HepG2 (cell line): ENCODE data around the gene ZFP14. TPM values are rescaled to one million over a fixed set of nuclear protein-coding genes. Genes with fewer than 3 reads are reported as not detected.

Experiments
- CBFB ChIP-seq: sonication (generic); formaldehyde crosslinking; IDR thresholded peaks from 2 replicates; pipeline ENCODE4 v1.4.0; 2020; ENCODE audit warnings: missing genetic modification reagents
- CHCHD3 ChIP-seq: sonication (generic); formaldehyde crosslinking; IDR thresholded peaks from 2 replicates; pipeline ENCODE4 v1.8.0; 2022; ENCODE audit warnings: mild to moderate bottlenecking, missing genetic modification reagents, moderate library complexity
- CREM ChIP-seq, 2 experiments: sonication (generic) in 1 of 2; formaldehyde crosslinking in 1 of 2; IDR thresholded peaks; 2 replicates each; pipeline versions ENCODE4 v1.4.0 to v1.6.1; 2016 to 2020; ENCODE audit warnings: antibody characterized with exemption in 1 of 2, mild to moderate bottlenecking in 1 of 2, missing genetic modification reagents in 1 of 2
- EZH2 ChIP-seq: conservative IDR thresholded peaks from 2 replicates; pipeline ENCODE4 v1.6.1; 2012; ENCODE audit warnings: mild to moderate bottlenecking, low read depth, low read length, moderate library complexity
- FOXK1 ChIP-seq: sonication (generic); formaldehyde crosslinking; IDR thresholded peaks from 2 replicates; pipeline ENCODE4 v1.4.0; 2020; ENCODE audit warnings: low read depth, missing genetic modification reagents, borderline replicate concordance
- GFI1 ChIP-seq: sonication (generic); formaldehyde crosslinking; IDR thresholded peaks from 2 replicates; pipeline ENCODE4 v1.5.0; 2020; ENCODE audit warnings: missing genetic modification reagents, mild to moderate bottlenecking, borderline replicate concordance
- KLF11 ChIP-seq: IDR thresholded peaks from 2 replicates; pipeline ENCODE4 v1.6.1; 2016; ENCODE audit warnings: missing compliant biosample characterization
- MIXL1 ChIP-seq: IDR thresholded peaks from 2 replicates; pipeline ENCODE4 v1.6.1; 2016
- MTF1 ChIP-seq: sonication (generic); formaldehyde crosslinking; IDR thresholded peaks from 2 replicates; pipeline ENCODE4 v1.5.0; 2020; ENCODE audit warnings: missing genetic modification reagents
- SMAD1 ChIP-seq: sonication (generic); formaldehyde crosslinking; IDR thresholded peaks from 2 replicates; pipeline ENCODE4 v1.4.0; 2020; ENCODE audit warnings: missing genetic modification reagents, low read depth, mild to moderate bottlenecking, borderline replicate concordance
- SP1 ChIP-seq, 2 experiments: fragments of 450-650 bp in 1 of 2; sonication (generic) in 1 of 2; formaldehyde crosslinking in 1 of 2; IDR thresholded peaks; 2 replicates each; pipeline versions ENCODE4 v1.4.0 to v1.6.1; 2016 to 2020; ENCODE audit warnings: missing genetic modification reagents in 1 of 2
- SP140L ChIP-seq: sonication (generic); formaldehyde crosslinking; IDR thresholded peaks from 2 replicates; pipeline ENCODE4 v1.4.0; 2020; ENCODE audit warnings: missing genetic modification reagents, borderline replicate concordance
- STAT5B ChIP-seq: sonication (generic); formaldehyde crosslinking; IDR thresholded peaks from 2 replicates; pipeline ENCODE4 v1.4.0; 2020; ENCODE audit warnings: missing genetic modification reagents
- ZNF207 ChIP-seq: fragments of 450-650 bp; IDR thresholded peaks from 2 replicates; pipeline ENCODE4 v1.6.1; 2016; ENCODE audit warnings: antibody characterized with exemption, borderline replicate concordance
- ZNF530 ChIP-seq: sonication (generic); formaldehyde crosslinking; IDR thresholded peaks from 2 replicates; pipeline ENCODE4 v1.5.0; 2020; ENCODE audit warnings: low read depth, mild to moderate bottlenecking, missing genetic modification reagents
- ZNF713 ChIP-seq: sonication (generic); formaldehyde crosslinking; IDR thresholded peaks from 2 replicates; pipeline ENCODE4 v1.4.0; 2020; ENCODE audit warnings: mild to moderate bottlenecking, missing genetic modification reagents
- polyA plus RNA-seq, 8 experiments: library from polyadenylated mRNA; depleted of rRNA in 3 of 8; stranded (reverse) in 7 of 8; unstranded in 1 of 8; fragments of >200 nt; fragmentation: Illumina TruSeq in 4 of 8; extraction: Trizol in 4 of 8; gene quantifications; 2 replicates each; pipeline versions ENCODE4 v1.2.1 to v1.2.3, GENCODE V29; 2011 to 2016; ENCODE audit warnings: low read depth in 4 of 8, missing spikeins in 1 of 8, mixed read lengths in 1 of 8; ENCODE audit not compliant: insufficient read depth in 1 of 8
- total RNA-seq, 5 experiments: library from RNA; depleted of rRNA; stranded (reverse); fragments of >200 nt; fragmentation: Illumina TruSeq; extraction: Trizol; gene quantifications; 2 replicates each; pipeline ENCODE4 v1.2.3, GENCODE V29; 2016; ENCODE audit warnings: low read depth in 1 of 5
- TF ChIP-seq, protein P1 (sequence below): sonication (generic); formaldehyde crosslinking; IDR thresholded peaks from 2 replicates; pipeline ENCODE4 v1.5.0; 2020; ENCODE audit warnings: mild to moderate bottlenecking, missing genetic modification reagents, borderline replicate concordance
- TF ChIP-seq, protein P2 (sequence below): sonication (generic); formaldehyde crosslinking; IDR thresholded peaks from 2 replicates; pipeline ENCODE4 v1.9.0; 2021; ENCODE audit warnings: missing genetic modification reagents, borderline replicate concordance
- TF ChIP-seq, protein P3 (sequence below): sonication (generic); formaldehyde crosslinking; IDR thresholded peaks from 2 replicates; pipeline ENCODE4 v1.8.0; 2022; ENCODE audit warnings: mild to moderate bottlenecking, missing genetic modification reagents, moderate library complexity
- TF ChIP-seq, protein P4 (sequence below): sonication (generic); formaldehyde crosslinking; IDR thresholded peaks from 2 replicates; pipeline ENCODE4 v1.8.0; 2022; ENCODE audit warnings: missing genetic modification reagents, mild to moderate bottlenecking, moderate library complexity, borderline replicate concordance

ZFP14 gene
- total and polyA plus RNA-seq, 2 of the 13 experiments (the other 11 are each of a cell fraction or from before 2014, with no cell fraction given): 2.0 to 5.0 TPM

DNA sequence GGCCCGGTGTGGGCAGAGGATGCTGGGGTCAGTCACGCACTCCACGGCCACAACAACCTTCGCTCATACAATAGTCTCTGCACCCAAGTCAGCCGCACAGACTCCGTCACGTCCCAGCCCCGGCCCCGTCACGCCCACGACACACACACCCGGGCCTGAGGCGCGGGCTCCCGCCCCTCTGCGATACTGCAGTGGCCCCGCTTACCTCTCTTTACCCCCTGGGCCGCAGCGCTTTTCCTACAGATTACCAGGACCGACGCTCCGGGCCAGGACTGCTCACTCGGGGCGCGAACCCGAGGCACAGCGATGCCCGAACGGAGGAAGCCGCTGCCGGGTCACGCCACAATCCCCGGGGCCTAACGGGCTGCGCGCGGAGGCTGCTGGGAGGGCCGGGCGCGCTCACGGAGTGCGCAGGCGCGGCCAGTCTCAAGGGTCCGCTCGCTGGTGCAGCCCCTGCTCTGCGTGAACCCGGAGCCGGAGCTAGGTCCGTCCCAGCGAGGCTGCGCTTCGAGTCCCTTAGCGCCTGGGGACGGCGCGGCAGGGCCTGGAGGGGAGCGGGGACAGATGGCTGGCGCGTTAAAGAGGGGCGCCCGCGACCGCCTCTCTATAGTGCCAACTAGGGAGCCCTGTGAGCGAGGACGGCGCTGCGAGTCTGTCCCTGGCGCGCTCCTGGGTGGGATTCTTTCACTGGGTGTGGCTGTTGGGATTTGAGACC, 39.4 kb upstream of the ZFP14 start, which contains the start of gene ZFP82 (continued):
- TF ChIP-seq, protein P1, sequence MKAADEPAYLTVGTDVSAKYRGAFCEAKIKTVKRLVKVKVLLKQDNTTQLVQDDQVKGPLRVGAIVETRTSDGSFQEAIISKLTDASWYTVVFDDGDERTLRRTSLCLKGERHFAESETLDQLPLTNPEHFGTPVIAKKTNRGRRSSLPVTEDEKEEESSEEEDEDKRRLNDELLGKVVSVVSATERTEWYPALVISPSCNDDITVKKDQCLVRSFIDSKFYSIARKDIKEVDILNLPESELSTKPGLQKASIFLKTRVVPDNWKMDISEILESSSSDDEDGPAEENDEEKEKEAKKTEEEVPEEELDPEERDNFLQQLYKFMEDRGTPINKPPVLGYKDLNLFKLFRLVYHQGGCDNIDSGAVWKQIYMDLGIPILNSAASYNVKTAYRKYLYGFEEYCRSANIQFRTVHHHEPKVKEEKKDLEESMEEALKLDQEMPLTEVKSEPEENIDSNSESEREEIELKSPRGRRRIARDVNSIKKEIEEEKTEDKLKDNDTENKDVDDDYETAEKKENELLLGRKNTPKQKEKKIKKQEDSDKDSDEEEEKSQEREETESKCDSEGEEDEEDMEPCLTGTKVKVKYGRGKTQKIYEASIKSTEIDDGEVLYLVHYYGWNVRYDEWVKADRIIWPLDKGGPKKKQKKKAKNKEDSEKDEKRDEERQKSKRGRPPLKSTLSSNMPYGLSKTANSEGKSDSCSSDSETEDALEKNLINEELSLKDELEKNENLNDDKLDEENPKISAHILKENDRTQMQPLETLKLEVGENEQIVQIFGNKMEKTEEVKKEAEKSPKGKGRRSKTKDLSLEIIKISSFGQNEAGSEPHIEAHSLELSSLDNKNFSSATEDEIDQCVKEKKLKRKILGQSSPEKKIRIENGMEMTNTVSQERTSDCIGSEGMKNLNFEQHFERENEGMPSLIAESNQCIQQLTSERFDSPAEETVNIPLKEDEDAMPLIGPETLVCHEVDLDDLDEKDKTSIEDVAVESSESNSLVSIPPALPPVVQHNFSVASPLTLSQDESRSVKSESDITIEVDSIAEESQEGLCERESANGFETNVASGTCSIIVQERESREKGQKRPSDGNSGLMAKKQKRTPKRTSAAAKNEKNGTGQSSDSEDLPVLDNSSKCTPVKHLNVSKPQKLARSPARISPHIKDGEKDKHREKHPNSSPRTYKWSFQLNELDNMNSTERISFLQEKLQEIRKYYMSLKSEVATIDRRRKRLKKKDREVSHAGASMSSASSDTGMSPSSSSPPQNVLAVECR (CRISPR knock-in tag): peak; percentile 79; the same call in 1 of the 2 replicates
- no peak for TF ChIP-seq EZH2
- TF ChIP-seq, protein P2, sequence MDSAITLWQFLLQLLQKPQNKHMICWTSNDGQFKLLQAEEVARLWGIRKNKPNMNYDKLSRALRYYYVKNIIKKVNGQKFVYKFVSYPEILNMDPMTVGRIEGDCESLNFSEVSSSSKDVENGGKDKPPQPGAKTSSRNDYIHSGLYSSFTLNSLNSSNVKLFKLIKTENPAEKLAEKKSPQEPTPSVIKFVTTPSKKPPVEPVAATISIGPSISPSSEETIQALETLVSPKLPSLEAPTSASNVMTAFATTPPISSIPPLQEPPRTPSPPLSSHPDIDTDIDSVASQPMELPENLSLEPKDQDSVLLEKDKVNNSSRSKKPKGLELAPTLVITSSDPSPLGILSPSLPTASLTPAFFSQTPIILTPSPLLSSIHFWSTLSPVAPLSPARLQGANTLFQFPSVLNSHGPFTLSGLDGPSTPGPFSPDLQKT (CRISPR knock-in tag): no peak
- no peak; the same call in 1 of the 2 replicates for TF ChIP-seq MTF1 (CRISPR knock-in tag)
- no peak for TF ChIP-seq ZNF530
- no peak for TF ChIP-seq SMAD1 (CRISPR knock-in tag)
- TF ChIP-seq STAT5B (CRISPR knock-in tag): no peak
- TF ChIP-seq ZNF713 (CRISPR knock-in tag): no peak
- no peak for TF ChIP-seq MIXL1
- no peak for TF ChIP-seq FOXK1 (CRISPR knock-in tag)
- no peak for TF ChIP-seq SP1 (IDR thresholded peaks at IDR 0.05)
- 0 out of 2 replicates have a peak, but pooled peaks have one; percentile 12 for TF ChIP-seq SP1 (CRISPR knock-in tag; IDR thresholded peaks at IDR 0.05)
- no peak for TF ChIP-seq CREM (IDR thresholded peaks at IDR 0.05)
- TF ChIP-seq CREM (CRISPR knock-in tag; IDR thresholded peaks at IDR 0.05): no peak
- TF ChIP-seq, protein P3, sequence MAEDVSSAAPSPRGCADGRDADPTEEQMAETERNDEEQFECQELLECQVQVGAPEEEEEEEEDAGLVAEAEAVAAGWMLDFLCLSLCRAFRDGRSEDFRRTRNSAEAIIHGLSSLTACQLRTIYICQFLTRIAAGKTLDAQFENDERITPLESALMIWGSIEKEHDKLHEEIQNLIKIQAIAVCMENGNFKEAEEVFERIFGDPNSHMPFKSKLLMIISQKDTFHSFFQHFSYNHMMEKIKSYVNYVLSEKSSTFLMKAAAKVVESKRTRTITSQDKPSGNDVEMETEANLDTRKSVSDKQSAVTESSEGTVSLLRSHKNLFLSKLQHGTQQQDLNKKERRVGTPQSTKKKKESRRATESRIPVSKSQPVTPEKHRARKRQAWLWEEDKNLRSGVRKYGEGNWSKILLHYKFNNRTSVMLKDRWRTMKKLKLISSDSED (CRISPR knock-in tag): no peak
- peak; percentile 63; the same call in 1 of the 2 replicates for TF ChIP-seq CBFB (CRISPR knock-in tag)
- TF ChIP-seq, protein P4, sequence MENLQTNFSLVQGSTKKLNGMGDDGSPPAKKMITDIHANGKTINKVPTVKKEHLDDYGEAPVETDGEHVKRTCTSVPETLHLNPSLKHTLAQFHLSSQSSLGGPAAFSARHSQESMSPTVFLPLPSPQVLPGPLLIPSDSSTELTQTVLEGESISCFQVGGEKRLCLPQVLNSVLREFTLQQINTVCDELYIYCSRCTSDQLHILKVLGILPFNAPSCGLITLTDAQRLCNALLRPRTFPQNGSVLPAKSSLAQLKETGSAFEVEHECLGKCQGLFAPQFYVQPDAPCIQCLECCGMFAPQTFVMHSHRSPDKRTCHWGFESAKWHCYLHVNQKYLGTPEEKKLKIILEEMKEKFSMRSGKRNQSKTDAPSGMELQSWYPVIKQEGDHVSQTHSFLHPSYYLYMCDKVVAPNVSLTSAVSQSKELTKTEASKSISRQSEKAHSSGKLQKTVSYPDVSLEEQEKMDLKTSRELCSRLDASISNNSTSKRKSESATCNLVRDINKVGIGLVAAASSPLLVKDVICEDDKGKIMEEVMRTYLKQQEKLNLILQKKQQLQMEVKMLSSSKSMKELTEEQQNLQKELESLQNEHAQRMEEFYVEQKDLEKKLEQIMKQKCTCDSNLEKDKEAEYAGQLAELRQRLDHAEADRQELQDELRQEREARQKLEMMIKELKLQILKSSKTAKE (CRISPR knock-in tag): no peak
- TF ChIP-seq CHCHD3 (CRISPR knock-in tag): no peak
- no peak for TF ChIP-seq ZNF207
- TF ChIP-seq GFI1 (CRISPR knock-in tag): no peak; the same call in 1 of the 2 replicates
- no peak for TF ChIP-seq KLF11 (CRISPR knock-in tag)
- TF ChIP-seq SP140L (CRISPR knock-in tag): no peak
